MM.1S (cell line): ENCODE data around the gene CLMN.

Experiments used
- DNase-seq: peaks from one replicate; pipeline ENCODE4 v3.0.0-alpha.2; 2015
- H2AFZ ChIP-seq: fragments of 300-600 bp; sonication (generic); 2 replicates; pipeline ENCODE4 v1.6.0; 2016; ENCODE audit warnings: antibody characterized with exemption, low read length
- H3F3A ChIP-seq: fragments of 300-600 bp; sonication (generic); 2 replicates; pipeline ENCODE4 v1.6.1; 2016; ENCODE audit warnings: mild to moderate bottlenecking, antibody characterized with exemption, low read length, moderate library complexity, mixed read lengths; ENCODE audit not compliant: insufficient read depth
- H3K27ac ChIP-seq: fragments of 300-600 bp; sonication (generic); 2 replicates; pipeline ENCODE4 v1.5.1; 2016; ENCODE audit warnings: mild to moderate bottlenecking, low read length
- H3K27me3 ChIP-seq: fragments of 300-600 bp; sonication (generic); replicated peaks from 2 replicates; pipeline ENCODE4 v1.6.0; 2016; ENCODE audit warnings: low read length; ENCODE audit not compliant: insufficient read depth
- H3K36me3 ChIP-seq: fragments of 300-600 bp; sonication (generic); replicated peaks from 2 replicates; pipeline ENCODE4 v1.6.1; 2016; ENCODE audit warnings: mild to moderate bottlenecking, low read length, mixed read lengths; ENCODE audit not compliant: insufficient read depth
- H3K4me1 ChIP-seq: fragments of 300-600 bp; sonication (generic); 2 replicates; pipeline ENCODE4 v1.6.1; 2016; ENCODE audit warnings: low read length, mixed read lengths
- H3K4me2 ChIP-seq: fragments of 300-600 bp; sonication (generic); 2 replicates; pipeline ENCODE4 v1.6.0; 2016; ENCODE audit warnings: low read depth, low read length
- H3K4me3 ChIP-seq: fragments of 300-600 bp; sonication (generic); 2 replicates; pipeline ENCODE4 v1.5.1; 2016; ENCODE audit warnings: low read length, mixed read lengths
- H3K79me2 ChIP-seq: fragments of 300-600 bp; sonication (generic); 2 replicates; pipeline ENCODE4 v1.6.1; 2016; ENCODE audit warnings: mixed run types, low read length, mixed read lengths
- H3K9ac ChIP-seq: fragments of 300-600 bp; sonication (generic); 2 replicates; pipeline ENCODE4 v1.6.1; 2016; ENCODE audit warnings: low read length, mixed read lengths
- H3K9me2 ChIP-seq: fragments of 300-600 bp; sonication (generic); replicated peaks from 2 replicates; pipeline ENCODE4 v1.6.1; 2016; ENCODE audit warnings: mild to moderate bottlenecking, low read length, mixed read lengths; ENCODE audit not compliant: insufficient read depth
- H3K9me3 ChIP-seq: fragments of 300-600 bp; sonication (generic); replicated peaks from 2 replicates; pipeline ENCODE4 v1.6.1; 2016; ENCODE audit warnings: mild to moderate bottlenecking, low read length, mixed read lengths; ENCODE audit not compliant: insufficient read depth
- H4K20me1 ChIP-seq: fragments of 300-600 bp; sonication (generic); 2 replicates; pipeline ENCODE4 v1.6.1; 2016; ENCODE audit warnings: mild to moderate bottlenecking, low read length, moderate library complexity, mixed read lengths; ENCODE audit not compliant: insufficient read depth
- CTCF ChIP-seq: fragments of 300-600 bp; sonication (generic); IDR thresholded peaks from 2 replicates; pipeline ENCODE4 v1.5.1; 2016; ENCODE audit warnings: antibody characterized with exemption, low read length, mixed read lengths
- EZH2 ChIP-seq: fragments of 300-600 bp; sonication (generic); optimal IDR thresholded peaks from 2 replicates; pipeline ENCODE3; 2017; ENCODE audit warnings: low read depth, mild to moderate bottlenecking, antibody characterized with exemption, low read length, mixed read lengths
- EZH2phosphoT487 ChIP-seq: fragments of 300-600 bp; sonication (generic); IDR thresholded peaks from 2 replicates; pipeline ENCODE4 v1.6.1; 2018; ENCODE audit warnings: antibody characterized with exemption, low read length

The CLMN gene

DNA sequence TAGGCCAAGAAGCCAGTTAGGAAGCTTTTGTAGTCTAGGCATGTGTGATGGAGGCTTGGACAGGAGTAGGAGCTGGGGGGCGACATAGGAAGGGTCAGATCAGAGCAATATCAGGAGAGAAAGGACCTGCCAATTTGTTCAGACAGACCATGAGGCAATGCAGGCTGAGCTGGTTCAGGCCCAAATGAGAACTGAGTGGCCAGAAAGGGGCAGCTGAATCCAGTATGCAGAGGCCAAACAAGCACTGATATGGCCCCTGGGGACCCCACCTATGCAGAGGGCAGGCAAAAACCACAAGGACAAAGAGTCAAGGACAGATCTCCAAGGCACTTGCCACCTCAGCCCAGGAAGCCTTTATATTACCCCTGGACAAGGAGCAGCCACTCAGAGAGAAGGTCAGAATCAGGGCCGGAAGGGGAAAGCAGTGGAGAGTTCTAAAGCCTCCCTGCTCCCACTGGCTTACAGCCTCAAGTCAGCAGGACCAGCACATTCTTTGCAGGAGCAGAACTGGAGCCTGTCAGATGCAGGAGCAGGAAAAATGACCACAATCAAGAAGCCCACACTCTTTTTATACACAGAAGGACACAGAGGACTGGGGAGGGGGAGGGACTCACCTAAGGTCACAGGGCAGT is 37.2 kb downstream of the CLMN start:
- no peak overlapping the region for H3K4me3 ChIP-seq
- no peak for TF ChIP-seq EZH2
- TF ChIP-seq EZH2phosphoT487 = no peak
- no peak for TF ChIP-seq CTCF
- no peak overlapping the region for H3K4me2 ChIP-seq
- DNase-seq = no peak
- H4K20me1 ChIP-seq = no peaks in the 10 kb centered on the region
- no peak overlapping the region for H2AFZ ChIP-seq
- H3K79me2 ChIP-seq = no peaks in the 10 kb centered on the region
- H3K9ac ChIP-seq = no peak overlapping the region
- no peak overlapping the region for H3K27ac ChIP-seq
- H3F3A ChIP-seq = no peaks in the 10 kb centered on the region
- no peaks in the 10 kb centered on the region for H3K9me3 ChIP-seq
- H3K4me1 ChIP-seq = no peaks in the 10 kb centered on the region
- no peaks in the 10 kb centered on the region for H3K9me2 ChIP-seq
- no peaks in the 10 kb centered on the region for H3K36me3 ChIP-seq
- H3K27me3 ChIP-seq = no peaks in the 10 kb centered on the region

DNA sequence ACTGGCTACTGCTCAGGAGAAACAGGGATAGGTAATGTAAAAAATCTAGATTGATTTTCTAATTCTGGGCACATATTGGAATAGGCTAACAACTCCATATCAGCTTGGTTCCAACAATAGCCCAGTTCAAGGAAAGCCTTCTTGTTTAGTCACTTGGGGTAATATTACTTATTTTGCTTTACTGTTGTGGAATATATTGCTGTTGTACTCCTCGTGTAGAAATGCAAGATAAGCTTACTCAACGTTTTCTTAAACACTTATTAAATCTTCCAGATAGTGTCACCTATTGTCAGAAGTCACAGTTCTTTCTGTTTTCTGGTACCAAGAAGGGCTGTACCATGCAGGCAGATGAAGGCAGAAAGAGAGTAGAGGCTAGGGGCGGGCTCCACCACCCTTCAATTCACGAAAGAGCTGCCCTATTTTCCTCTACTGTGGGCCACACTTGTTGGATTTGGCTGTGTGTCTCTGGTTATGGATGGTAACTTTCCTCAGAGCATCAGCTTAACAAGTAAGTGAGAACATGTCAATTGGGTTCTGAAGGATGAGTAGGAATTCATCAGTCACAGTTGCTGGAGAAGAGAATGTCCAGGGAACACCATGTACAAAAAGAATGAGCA is 38.0 kb downstream of the CLMN start:
- Histone ChIP-seq H3K27ac (no peak overlapping the region), H3K4me1 (no peaks in the 10 kb centered on the region), H4K20me1 (no peaks in the 10 kb centered on the region), H3K36me3 (no peaks in the 10 kb centered on the region), H3K79me2 (no peaks in the 10 kb centered on the region), H2AFZ (no peak overlapping the region), H3K4me2 (no peak overlapping the region), H3K9ac (no peak overlapping the region), H3K4me3 (no peak overlapping the region), H3K9me2 (no peaks in the 10 kb centered on the region), H3K9me3 (no peaks in the 10 kb centered on the region), H3F3A (no peaks in the 10 kb centered on the region), H3K27me3 (no peaks in the 10 kb centered on the region)
- no peak for TF ChIP-seq EZH2phosphoT487
- TF ChIP-seq CTCF = no peak
- TF ChIP-seq EZH2 = no peak
- DNase-seq = no peak

- no peaks in the 10 kb centered on the region for H3F3A ChIP-seq
- H3K9ac ChIP-seq = no peak overlapping the region
- no peaks in the 10 kb centered on the region for H3K27me3 ChIP-seq
- H4K20me1 ChIP-seq = no peaks in the 10 kb centered on the region
- no peaks in the 10 kb centered on the region for H3K9me3 ChIP-seq
- DNase-seq = no peak
- no peaks in the 10 kb centered on the region for H3K9me2 ChIP-seq
- no peak overlapping the region for H3K4me2 ChIP-seq
- no peak overlapping the region for H3K27ac ChIP-seq
- no peaks in the 10 kb centered on the region for H3K79me2 ChIP-seq
- H3K36me3 ChIP-seq = no peaks in the 10 kb centered on the region
- 0 out of 2 replicates have a peak, but pooled peaks cover under 1% of the 10 kb centered on the region for H3K4me1 ChIP-seq
- no peak overlapping the region for H2AFZ ChIP-seq
- H3K4me3 ChIP-seq = no peak overlapping the region
- TF ChIP-seq CTCF = no peak
- no peak for TF ChIP-seq EZH2
- no peak for TF ChIP-seq EZH2phosphoT487
These were observed 44.2 kb downstream of the CLMN start for GRCh38 chr14:95275494-95275893.
